HG03025 (cell line): ENCODE measurements around the gene DNAH8.
"Not testable (repeated sequence)": the region's sequence is repeated elsewhere in the genome, so short reads cannot be mapped to it uniquely, and the experiment has no call there.

ENCODE experiments used
- ATAC-seq: cut with Tn5 transposase; IDR thresholded peaks from one replicate; pipeline ENCODE4 v1.9.1; 2021; ENCODE audit warnings: mild to moderate bottlenecking, moderate library complexity; ENCODE audit not compliant: unreplicated experiment, low FRiP score

The DNAH8 gene

GRCh38 chr6:38876475-38876874 is 161.4 kb downstream of the DNAH8 start:
- no peak for ATAC-seq

GRCh38 chr6:38877721-38878120 is 162.6 kb downstream of the DNAH8 start:
- ATAC-seq = no peak

- no peak for ATAC-seq
Measured at GRCh38 chr6:38882157-38882556, 167.0 kb downstream of the DNAH8 start.

- no peak for ATAC-seq
Measured at GRCh38 chr6:38897507-38897906, 182.4 kb downstream of the DNAH8 start.

GRCh38 chr6:38901802-38902522 is 186.9 kb downstream of the DNAH8 start:
- no peak for ATAC-seq

- ATAC-seq = no peak
Measured at GRCh38 chr6:38906582-38906981, 191.5 kb downstream of the DNAH8 start.

- ATAC-seq = no peak
Measured at GRCh38 chr6:38907264-38907663, 192.2 kb downstream of the DNAH8 start.

GRCh38 chr6:38909015-38909730 is 194.1 kb downstream of the DNAH8 start:
- ATAC-seq = no peak

- no peak for ATAC-seq
Measured at GRCh38 chr6:38910207-38910606, 195.1 kb downstream of the DNAH8 start.

- no peak for ATAC-seq
Measured at GRCh38 chr6:38912378-38912777, 197.3 kb downstream of the DNAH8 start.

GRCh38 chr6:38915205-38915925 is 200.3 kb downstream of the DNAH8 start:
- ATAC-seq = no peak

- not testable (repeated sequence) for ATAC-seq
Measured at GRCh38 chr6:38921540-38921939, 206.4 kb downstream of the DNAH8 start.

GRCh38 chr6:38924791-38925509 is 209.8 kb downstream of the DNAH8 start:
- ATAC-seq = no peak

GRCh38 chr6:38929560-38929959 is 214.4 kb downstream of the DNAH8 start:
- ATAC-seq = no peak

- no peak for ATAC-seq
Measured at GRCh38 chr6:38933426-38933825, 218.3 kb downstream of the DNAH8 start.

GRCh38 chr6:38935051-38935450 is 219.9 kb downstream of the DNAH8 start:
- no peak for ATAC-seq

- ATAC-seq = no peak
Measured at GRCh38 chr6:38937839-38938613, 222.9 kb downstream of the DNAH8 start.

GRCh38 chr6:38938741-38939140 is 223.6 kb downstream of the DNAH8 start:
- no peak for ATAC-seq

- ATAC-seq = no peak
Measured at GRCh38 chr6:38942442-38942841, 227.3 kb downstream of the DNAH8 start.

GRCh38 chr6:38942965-38943364 is 227.9 kb downstream of the DNAH8 start:
- no peak for ATAC-seq
